Hepatocyte (in vitro differentiated cells): ENCODE data around the gene ATXN7L1. TPM values are rescaled to one million over a fixed set of nuclear protein-coding genes. Genes with fewer than 3 reads are reported as not detected.

Source experiments
- DNase-seq: peaks from one replicate; pipeline ENCODE4 v3.0.0-alpha.2; 2016; ENCODE audit warnings: low spot score
- H2AFZ ChIP-seq: fragments of 200-600 bp; sonication (generic); 2 replicates; pipeline ENCODE4 v1.6.0; 2016; ENCODE audit warnings: antibody characterized with exemption, mild to moderate bottlenecking
- H3K27ac ChIP-seq: fragments of 200-600 bp; sonication (generic); 2 replicates; pipeline ENCODE4 v1.5.1; 2016; ENCODE audit warnings: mild to moderate bottlenecking
- H3K27me3 ChIP-seq: fragments of 200-600 bp; sonication (generic); 2 replicates; pipeline ENCODE4 v1.6.1; 2016
- H3K36me3 ChIP-seq: fragments of 200-600 bp; sonication (generic); replicated peaks from 2 replicates; pipeline ENCODE4 v1.5.1; 2016; ENCODE audit warnings: low read depth; ENCODE audit not compliant: insufficient read depth
- H3K4me1 ChIP-seq: fragments of 200-600 bp; sonication (generic); 2 replicates; pipeline ENCODE4 v1.5.1; 2016; ENCODE audit warnings: mild to moderate bottlenecking, moderate library complexity; ENCODE audit not compliant: insufficient read depth
- H3K4me2 ChIP-seq: fragments of 200-600 bp; sonication (generic); 2 replicates; pipeline ENCODE4 v1.6.0; 2016
- H3K4me3 ChIP-seq: fragments of 200-600 bp; sonication (generic); 2 replicates; pipeline ENCODE4 v1.5.1; 2016; ENCODE audit warnings: mild to moderate bottlenecking
- H3K79me2 ChIP-seq: fragments of 200-600 bp; sonication (generic); 2 replicates; pipeline ENCODE4 v1.6.0; 2017; ENCODE audit warnings: mild to moderate bottlenecking
- H3K9me2 ChIP-seq: fragments of 200-600 bp; sonication (generic); replicated peaks from 2 replicates; pipeline ENCODE4 v1.6.0; 2017; ENCODE audit warnings: mild to moderate bottlenecking; ENCODE audit not compliant: insufficient read depth
- H3K9me3 ChIP-seq: fragments of 200-600 bp; sonication (generic); 2 replicates; pipeline ENCODE4 v1.5.1; 2016; ENCODE audit warnings: low read depth, mild to moderate bottlenecking
- H4K20me1 ChIP-seq: fragments of 200-600 bp; sonication (generic); 2 replicates; pipeline ENCODE4 v1.6.0; 2016; ENCODE audit warnings: mild to moderate bottlenecking; ENCODE audit not compliant: insufficient read depth, poor library complexity, severe bottlenecking
- EZH2 ChIP-seq: fragments of 200-600 bp; sonication (generic); IDR thresholded peaks from 2 replicates; pipeline ENCODE4 v1.6.1; 2016; ENCODE audit warnings: antibody characterized with exemption, mild to moderate bottlenecking, borderline replicate concordance
- EZH2phosphoT487 ChIP-seq: fragments of 200-600 bp; sonication (generic); IDR thresholded peaks from one replicate; pipeline ENCODE4 v1.6.1; 2018; ENCODE audit warnings: antibody characterized with exemption, mild to moderate bottlenecking, low read depth, moderate library complexity; ENCODE audit not compliant: unreplicated experiment, severe bottlenecking
- WGBS: methylation state at CpG from one replicate; pipeline ENCODE4 v1.1.6; 2016; ENCODE audit warnings: low lambda C conversion rate; ENCODE audit errors: missing lambda C conversion rate; 5-methylcytosine and 5-hydroxymethylcytosine counted together
- polyA plus RNA-seq: library from polyadenylated mRNA; unstranded; fragments of >200 nt; fragmentation: Nextera tagmentation; extraction: Ambion mirVana; gene quantifications from 2 replicates; pipeline ENCODE4 v1.2.1, GENCODE V29; 2016
- total RNA-seq: library from RNA; depleted of rRNA; stranded (reverse); fragments of >200 nt; gene quantifications from 2 replicates; pipeline ENCODE4 v1.2.3, GENCODE V29; 2014
- TF ChIP-seq, protein P1 (sequence below): fragments of 200-600 bp; sonication (generic); IDR thresholded peaks from 2 replicates; pipeline ENCODE4 v1.5.1; 2016; ENCODE audit warnings: antibody characterized with exemption, mild to moderate bottlenecking; ENCODE audit not compliant: poor library complexity

ATXN7L1 gene
- total and polyA plus RNA-seq, 2 experiments from 2014 or later, result 8.9 to 9.3 TPM

GRCh38 chr7:105768898-105769507 is 107.4 kb downstream of the ATXN7L1 start:
- Histone ChIP-seq H3K27me3 (no peaks in the 10 kb centered on the region), H3K79me2 (no peaks in the 10 kb centered on the region), H2AFZ (no peak overlapping the region), H3K4me3 (no peak overlapping the region), H3K4me2 (no peak overlapping the region), H3K27ac (no peak overlapping the region), H3K4me1 (no peaks in the 10 kb centered on the region), H3K9me2 (no peaks in the 10 kb centered on the region), H3K9me3 (no peaks in the 10 kb centered on the region), H3K36me3 (no peaks in the 10 kb centered on the region), H4K20me1 (no peaks in the 10 kb centered on the region)
- 95% methylated on average over 9 of the region's 9 CpGs for WGBS
- DNase-seq, result no peak
- TF ChIP-seq EZH2, result no peak
- TF ChIP-seq, protein P1, sequence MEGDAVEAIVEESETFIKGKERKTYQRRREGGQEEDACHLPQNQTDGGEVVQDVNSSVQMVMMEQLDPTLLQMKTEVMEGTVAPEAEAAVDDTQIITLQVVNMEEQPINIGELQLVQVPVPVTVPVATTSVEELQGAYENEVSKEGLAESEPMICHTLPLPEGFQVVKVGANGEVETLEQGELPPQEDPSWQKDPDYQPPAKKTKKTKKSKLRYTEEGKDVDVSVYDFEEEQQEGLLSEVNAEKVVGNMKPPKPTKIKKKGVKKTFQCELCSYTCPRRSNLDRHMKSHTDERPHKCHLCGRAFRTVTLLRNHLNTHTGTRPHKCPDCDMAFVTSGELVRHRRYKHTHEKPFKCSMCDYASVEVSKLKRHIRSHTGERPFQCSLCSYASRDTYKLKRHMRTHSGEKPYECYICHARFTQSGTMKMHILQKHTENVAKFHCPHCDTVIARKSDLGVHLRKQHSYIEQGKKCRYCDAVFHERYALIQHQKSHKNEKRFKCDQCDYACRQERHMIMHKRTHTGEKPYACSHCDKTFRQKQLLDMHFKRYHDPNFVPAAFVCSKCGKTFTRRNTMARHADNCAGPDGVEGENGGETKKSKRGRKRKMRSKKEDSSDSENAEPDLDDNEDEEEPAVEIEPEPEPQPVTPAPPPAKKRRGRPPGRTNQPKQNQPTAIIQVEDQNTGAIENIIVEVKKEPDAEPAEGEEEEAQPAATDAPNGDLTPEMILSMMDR, result no peak

- Histone ChIP-seq H3K27me3 (no peaks in the 10 kb centered on the region), H3K4me3 (no peak overlapping the region), H3K9me3 (no peaks in the 10 kb centered on the region), H2AFZ (no peak overlapping the region), H3K4me2 (no peak overlapping the region), H3K36me3 (no peaks in the 10 kb centered on the region), H4K20me1 (no peaks in the 10 kb centered on the region), H3K27ac (no peak overlapping the region), H3K79me2 (no peaks in the 10 kb centered on the region), H3K9me2 (no peaks in the 10 kb centered on the region), H3K4me1 (no peaks in the 10 kb centered on the region)
- no peak for DNase-seq
- TF ChIP-seq, protein P1, result no peak
- TF ChIP-seq EZH2, result no peak
- TF ChIP-seq EZH2phosphoT487, result no peak
- WGBS, result 89% methylated on average over 3 of the region's 3 CpGs
These were observed 108.3 kb downstream of the ATXN7L1 start for GRCh38 chr7:105768117-105768516.

DNA sequence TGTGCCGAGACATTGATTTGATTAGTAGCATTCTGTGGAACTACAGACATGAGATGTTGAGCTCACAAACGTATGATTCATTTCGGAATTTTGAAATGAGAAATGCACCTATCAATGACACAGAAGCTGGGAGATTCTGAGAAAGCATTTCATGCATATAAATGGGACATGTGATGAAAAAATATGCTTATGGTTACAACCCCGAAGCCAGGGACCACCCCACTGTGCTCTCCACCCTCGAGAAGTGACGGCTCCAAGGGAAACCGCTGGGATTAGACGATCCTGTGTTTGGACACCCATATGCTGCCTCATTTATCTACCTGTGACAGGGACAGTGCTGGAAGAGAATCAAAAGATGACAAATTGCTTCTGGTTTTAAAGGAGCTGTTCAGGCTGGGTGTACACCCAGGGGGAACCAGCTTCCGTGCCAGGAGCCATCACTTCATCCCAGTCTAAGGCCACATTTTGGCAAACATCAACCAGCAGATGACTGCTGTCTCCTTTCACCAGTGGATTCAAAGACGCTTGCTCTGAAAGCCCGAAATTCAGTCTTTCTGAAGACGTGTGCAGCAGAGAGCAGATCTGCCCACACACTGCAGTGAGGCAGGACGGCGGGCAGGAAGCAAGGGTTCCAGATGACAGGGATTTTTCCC is 109.9 kb downstream of the ATXN7L1 start:
- TF ChIP-seq EZH2, result no peak
- TF ChIP-seq, protein P1, result no peak
- H4K20me1 ChIP-seq, result no peaks in the 10 kb centered on the region
- no peaks in the 10 kb centered on the region for H3K36me3 ChIP-seq
- H3K27ac ChIP-seq, result no peak overlapping the region
- H3K9me2 ChIP-seq, result no peaks in the 10 kb centered on the region
- no peaks in the 10 kb centered on the region for H3K4me1 ChIP-seq
- DNase-seq, result no peak
- H3K4me2 ChIP-seq, result no peak overlapping the region
- H3K27me3 ChIP-seq, result no peaks in the 10 kb centered on the region
- no peaks in the 10 kb centered on the region for H3K9me3 ChIP-seq
- no peaks in the 10 kb centered on the region for H3K79me2 ChIP-seq
- H2AFZ ChIP-seq, result no peak overlapping the region
- H3K4me3 ChIP-seq, result no peak overlapping the region
- WGBS, result 85% methylated on average over 14 of the region's 14 CpGs
